Fibroblast of skin of left biceps (primary cell): ENCODE results near the gene ERBIN.
A peak's percentile ranks its signal among the peaks of the same experiment; 100 is the strongest.
"Not testable (repeated sequence)": the region's sequence is repeated elsewhere in the genome, so short reads cannot be mapped to it uniquely, and the experiment has no call there.

Experiments
- DNase-seq, 2 experiments: peaks; one replicate each; pipeline ENCODE4 v3.0.0-alpha.2; 2013; ENCODE audit warnings: low read depth in 2 of 2

Gene ERBIN

DNA sequence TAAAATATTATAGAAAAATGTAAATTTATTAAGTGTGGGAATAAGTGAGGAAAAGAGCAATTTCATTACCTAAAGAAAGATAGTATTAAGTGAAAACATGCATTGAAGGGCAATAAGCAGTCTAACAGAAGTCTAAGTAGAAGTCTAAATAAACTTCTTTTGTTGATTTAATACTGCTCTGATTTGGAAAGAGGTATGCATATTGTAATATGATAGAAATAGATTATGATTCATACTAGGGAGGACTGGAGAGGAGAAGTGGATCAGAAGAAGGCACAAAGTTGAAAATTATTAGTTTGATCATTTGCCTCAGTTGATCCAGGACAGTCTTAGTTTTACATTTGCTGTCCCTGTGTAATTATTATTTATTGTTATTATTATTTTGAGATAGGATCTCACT lies 6.6 kb upstream of the ERBIN start:
- DNase-seq = no peak

GRCh38 chr5:65923339-65923738 lies 3.0 kb upstream of the ERBIN start:
- DNase-seq = no peak

DNA sequence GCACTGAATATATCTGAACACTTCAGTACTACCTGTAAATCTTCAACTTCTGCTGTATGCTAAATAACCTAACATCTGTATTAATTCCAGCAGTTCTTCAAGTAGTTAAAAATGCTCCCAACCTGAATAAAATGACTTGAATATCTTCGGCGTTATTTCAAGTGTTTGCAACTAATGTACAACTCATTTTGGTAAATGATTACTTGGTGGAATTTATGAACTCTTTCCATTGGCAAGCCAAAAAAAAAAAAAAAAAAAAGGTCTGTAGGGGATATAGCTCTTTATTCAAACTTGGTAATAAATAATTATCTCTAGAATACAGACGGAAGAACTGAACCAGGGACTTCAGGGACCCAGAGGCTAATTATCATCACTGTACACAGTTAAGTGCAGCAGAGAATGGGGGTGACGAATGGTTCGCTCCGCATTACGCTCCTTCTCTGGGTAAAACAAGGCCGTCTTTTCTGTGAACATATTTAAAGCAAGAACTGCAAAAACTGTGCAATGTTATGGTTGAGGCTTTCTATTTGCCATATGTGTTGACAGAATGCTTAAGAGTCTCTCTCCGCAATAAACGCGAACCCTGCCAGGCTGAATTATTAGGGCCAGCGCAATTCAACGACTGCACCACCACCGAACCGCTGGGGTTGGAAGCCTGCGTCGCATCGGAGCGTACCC lies 1.9 kb upstream of the ERBIN start:
- DNase-seq = peak in 1 of 2 experiments; percentile 3

- peak in 1 of 2 experiments; percentile 15 for DNase-seq
These were observed 1.3 kb upstream of the ERBIN start for GRCh38 chr5:65925044-65925600.

- peak; percentile 78 to 80 for DNase-seq
These were observed 637 bp upstream of the ERBIN start for GRCh38 chr5:65925601-65926275.

DNA sequence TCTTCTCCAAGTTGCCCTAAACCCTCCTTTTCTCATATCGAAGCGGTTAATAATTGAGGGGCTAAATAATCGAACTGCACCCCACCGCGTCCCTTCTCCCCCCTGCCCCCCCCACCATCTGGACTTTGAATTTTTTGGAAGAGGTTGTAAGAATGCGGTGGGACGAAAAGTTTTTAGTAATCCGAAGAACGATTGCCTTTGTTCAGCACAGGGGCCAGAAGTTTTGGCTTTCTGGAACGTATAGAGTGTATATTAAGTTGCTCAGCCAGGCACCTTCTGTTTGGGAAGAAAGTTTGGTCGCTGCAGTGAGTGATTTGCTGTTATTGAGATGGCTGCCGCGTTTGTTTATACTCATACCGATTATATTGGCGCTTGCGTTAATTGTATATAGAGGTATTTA lies 518 bp downstream of the ERBIN start:
- no peak for DNase-seq

GRCh38 chr5:65927503-65928321 lies 1.3 kb downstream of the ERBIN start:
- peak in 1 of 2 experiments; percentile 9 for DNase-seq

GRCh38 chr5:65928322-65928752 lies 2.0 kb downstream of the ERBIN start:
- DNase-seq = no peak

DNA sequence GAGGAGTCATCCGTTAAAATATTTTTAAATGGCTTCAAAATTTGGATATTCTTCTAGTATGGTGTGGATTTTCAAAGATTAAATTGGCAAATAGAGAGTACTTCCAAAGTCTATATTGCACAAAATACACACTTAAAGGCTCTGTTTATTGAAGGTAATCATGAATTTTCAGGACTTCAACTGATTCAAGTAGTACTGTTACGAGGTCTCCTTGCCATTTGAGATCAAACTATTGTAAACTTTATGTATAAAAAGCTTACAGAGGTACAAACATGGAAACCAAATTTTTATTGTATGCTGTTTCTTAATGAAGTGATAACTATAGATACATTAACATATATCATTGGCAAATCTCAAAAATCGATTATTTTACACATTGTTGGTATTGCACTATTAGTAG lies 2.5 kb downstream of the ERBIN start:
- DNase-seq = no peak

GRCh38 chr5:65932676-65933075 lies 6.3 kb downstream of the ERBIN start:
- DNase-seq = no peak

DNA sequence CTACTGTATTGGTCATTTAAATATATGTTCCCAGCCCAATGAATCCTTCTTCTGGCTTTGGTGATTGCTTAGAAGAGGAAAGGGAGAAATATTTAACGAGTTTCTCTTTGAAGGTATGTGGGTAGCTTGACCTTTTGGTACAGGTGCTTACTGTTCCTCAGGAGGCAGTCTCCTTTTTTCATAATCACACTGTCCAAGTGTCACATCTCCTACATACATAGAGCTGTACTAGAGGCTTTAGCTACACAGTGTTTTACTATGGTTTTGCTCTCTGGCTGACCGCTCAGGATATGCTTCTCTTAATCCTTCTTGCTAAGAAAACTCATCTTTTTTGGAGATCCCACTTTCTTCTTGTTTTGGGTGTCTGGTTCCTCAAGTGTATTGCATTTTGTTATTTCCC lies 6.9 kb downstream of the ERBIN start:
- no peak for DNase-seq

- no peak for DNase-seq
These were observed 11.9 kb downstream of the ERBIN start for GRCh38 chr5:65938256-65938655.

DNA sequence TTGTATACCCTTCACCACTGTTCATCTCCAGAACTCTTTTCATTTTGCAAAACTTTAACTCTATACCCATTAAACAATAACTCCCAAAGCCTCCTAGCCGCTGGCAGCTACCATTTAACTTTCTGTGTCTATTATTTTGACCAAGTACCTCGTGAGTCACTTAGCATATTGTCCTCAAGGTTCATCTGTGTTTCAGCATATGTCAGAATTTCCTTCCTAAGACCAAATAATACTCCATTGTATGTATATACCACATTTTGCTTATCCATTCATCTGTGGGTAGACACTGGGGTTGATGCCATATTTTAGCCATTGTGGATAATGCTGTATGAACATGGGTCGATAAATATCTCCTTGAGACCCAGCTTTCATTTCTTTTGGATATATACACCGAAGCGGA lies 17.4 kb downstream of the ERBIN start:
- DNase-seq = no peak

DNA sequence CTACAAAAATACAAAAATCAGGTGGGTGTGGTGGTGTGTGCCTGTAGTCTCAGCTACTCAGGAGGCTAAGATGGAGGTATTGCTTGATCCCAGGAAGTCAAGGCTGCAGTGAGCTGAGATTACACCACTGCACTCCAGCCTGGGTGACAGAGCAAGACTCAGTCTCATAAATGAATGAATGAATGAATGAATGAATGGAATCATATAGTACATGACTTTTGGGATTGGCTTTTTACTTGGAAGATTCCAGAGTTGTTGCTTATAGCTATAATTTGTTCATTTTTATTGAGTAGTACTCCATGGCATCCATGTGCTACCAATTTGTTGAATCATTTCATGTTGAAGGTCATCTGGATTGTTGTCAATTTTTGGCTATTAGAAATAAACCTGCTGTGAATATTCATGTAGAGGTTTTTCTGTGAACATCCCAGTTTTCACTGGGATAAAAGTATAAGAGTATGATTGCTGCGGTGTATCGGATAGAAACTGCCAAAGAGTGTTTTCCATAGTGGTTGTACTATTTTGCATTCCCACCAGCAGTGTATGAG lies 19.9 kb downstream of the ERBIN start:
- DNase-seq = no peak

DNA sequence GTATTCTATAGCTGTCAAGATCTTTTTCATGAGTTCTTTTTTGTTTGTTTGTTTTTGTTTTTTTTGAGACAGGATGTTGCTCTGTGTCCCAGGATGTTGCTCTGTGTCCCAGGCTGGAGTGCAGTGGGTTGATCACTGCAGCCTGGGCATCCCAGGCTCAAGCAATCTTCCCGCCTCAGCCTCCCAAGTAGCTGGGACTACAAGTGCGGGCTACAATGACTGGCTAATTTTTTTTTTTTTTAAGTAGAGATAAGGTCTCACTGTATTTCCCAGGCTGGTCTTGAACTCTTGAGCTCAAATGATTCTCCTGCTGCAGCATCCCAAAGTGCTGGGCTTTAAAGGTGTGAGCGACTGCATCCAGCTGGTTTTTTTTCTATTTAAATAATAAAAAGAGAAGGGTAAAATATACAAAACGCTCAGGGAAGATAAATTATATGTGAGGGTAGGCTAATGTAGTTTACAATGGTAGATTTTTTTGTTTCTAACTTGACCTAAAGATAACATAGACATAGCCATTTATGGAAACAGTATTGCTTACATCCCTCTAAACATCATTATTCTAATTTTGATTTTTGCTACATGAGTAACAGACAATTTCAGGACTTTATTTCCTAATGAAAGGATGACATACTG lies 21.9 kb downstream of the ERBIN start:
- no peak for DNase-seq

DNA sequence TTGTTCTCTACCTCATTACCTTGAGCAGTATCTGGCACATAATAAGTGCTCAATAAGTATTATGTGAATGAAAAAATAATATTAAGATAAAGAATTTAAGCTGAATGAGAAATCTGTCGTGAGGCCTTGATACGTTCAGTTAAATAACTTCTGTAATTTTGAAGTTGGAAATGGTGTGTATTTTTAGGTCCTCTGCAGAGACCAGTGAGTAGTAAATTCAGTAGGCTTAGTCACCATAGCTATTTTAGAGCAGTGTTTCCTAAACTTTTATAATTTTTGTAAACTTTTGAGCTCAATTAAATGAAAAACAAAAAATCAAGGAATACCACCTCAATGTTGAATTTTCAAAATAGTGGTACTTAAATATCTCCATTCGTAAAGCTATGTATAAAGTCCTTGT lies 25.0 kb downstream of the ERBIN start:
- DNase-seq = no peak

GRCh38 chr5:65952259-65952658 lies 25.9 kb downstream of the ERBIN start:
- DNase-seq = no peak

DNA sequence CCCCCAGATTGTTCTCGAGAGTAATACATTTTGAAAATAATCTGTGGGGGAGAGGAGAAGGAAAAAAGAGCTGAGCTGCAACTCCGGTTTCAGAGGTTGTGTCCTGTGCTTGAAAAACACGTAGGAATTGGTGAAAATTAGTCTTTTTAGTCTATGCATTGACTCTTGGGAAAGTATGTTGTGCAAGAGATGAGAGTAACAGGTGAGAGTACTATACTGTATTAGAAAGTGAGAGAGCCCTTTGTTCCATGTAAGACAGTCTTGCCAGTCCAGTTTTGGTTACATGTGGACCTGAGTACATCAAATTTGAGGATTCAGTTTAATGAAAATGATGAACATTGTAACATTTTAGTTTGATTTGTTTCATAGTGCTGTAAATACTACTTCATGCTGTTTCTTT lies 27.8 kb downstream of the ERBIN start:
- DNase-seq = no peak

GRCh38 chr5:65955746-65956145 lies 29.4 kb downstream of the ERBIN start:
- no peak for DNase-seq

GRCh38 chr5:65957703-65958102 lies 31.3 kb downstream of the ERBIN start:
- not testable (repeated sequence) for DNase-seq

DNA sequence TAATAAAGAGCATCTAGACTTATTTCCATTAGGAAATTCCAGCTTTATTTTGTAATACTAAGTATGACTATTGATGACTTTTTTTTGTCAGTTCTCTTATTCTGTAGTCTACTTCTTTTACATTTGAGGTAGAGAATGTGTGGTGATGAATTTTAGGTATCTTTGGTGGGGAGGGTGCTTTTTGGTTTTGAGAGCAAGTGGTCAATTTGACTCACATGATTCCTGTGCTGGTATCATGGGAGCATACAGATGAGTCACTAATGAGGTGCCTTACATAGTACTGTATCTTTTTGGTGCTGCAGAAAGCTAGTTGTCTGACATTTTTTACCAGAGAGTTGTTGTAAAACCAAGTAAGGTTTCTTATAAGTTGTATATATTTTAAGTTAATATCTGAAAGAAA lies 35.3 kb downstream of the ERBIN start:
- DNase-seq = no peak
